Esophagus muscularis mucosa (tissue), 4 donors: Measurements from ENCODE around the gene CAPN8.

ENCODE experiments used
- EP300 ChIP-seq: sonication (generic); formaldehyde crosslinking; IDR thresholded peaks from one replicate; pipeline ENCODE4 v1.6.1; 2017; ENCODE audit warnings: antibody characterized with exemption
- POLR2A ChIP-seq: fragments of 450-650 bp; IDR thresholded peaks from one replicate; pipeline ENCODE4 v1.6.1; 2017; ENCODE audit warnings: antibody characterized with exemption, moderate library complexity, mild to moderate bottlenecking, low read depth
- POLR2AphosphoS5 ChIP-seq, 2 donors: sonication (generic); formaldehyde crosslinking; IDR thresholded peaks; one replicate each; pipeline ENCODE4 v1.6.1; 2017; ENCODE audit warnings: antibody characterized with exemption in 2 of 2
- TF ChIP-seq, protein P1 (sequence below), 3 experiments: fragments of 200-600 bp in 2 of 3; fragments of 450-650 bp in 1 of 3; sonication (generic) in 2 of 3; IDR thresholded peaks; one replicate each; pipeline ENCODE4 v1.5.1; 2017 to 2019; ENCODE audit warnings: antibody characterized with exemption in 3 of 3, mild to moderate bottlenecking in 2 of 3, moderate library complexity in 1 of 3

DNA sequence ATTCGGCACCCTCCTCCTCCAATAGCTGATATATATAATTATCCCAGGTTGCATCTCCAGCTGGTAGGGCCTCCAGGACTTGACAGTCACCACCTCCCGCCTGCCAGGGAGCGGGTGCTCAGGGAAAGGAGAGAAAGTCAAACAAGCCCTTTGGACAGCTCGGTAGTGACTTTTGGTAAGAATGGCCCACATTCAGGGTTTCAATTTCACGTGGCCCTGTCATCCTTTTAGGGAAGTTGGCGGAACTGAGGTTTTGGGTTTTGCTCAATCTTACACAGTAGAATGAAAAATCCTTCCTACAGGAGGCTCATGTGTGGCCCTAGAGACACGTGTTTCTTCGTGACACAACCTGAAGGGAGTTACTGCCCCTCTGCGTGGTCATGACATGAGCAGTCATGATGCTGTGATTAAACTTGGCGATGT, 44.2 kb downstream of the CAPN8 start:
- TF ChIP-seq POLR2A (no peak), EP300 (no peak), POLR2AphosphoS5 (IDR thresholded peaks at IDR 0.05) (no peak)
- TF ChIP-seq, protein P1, sequence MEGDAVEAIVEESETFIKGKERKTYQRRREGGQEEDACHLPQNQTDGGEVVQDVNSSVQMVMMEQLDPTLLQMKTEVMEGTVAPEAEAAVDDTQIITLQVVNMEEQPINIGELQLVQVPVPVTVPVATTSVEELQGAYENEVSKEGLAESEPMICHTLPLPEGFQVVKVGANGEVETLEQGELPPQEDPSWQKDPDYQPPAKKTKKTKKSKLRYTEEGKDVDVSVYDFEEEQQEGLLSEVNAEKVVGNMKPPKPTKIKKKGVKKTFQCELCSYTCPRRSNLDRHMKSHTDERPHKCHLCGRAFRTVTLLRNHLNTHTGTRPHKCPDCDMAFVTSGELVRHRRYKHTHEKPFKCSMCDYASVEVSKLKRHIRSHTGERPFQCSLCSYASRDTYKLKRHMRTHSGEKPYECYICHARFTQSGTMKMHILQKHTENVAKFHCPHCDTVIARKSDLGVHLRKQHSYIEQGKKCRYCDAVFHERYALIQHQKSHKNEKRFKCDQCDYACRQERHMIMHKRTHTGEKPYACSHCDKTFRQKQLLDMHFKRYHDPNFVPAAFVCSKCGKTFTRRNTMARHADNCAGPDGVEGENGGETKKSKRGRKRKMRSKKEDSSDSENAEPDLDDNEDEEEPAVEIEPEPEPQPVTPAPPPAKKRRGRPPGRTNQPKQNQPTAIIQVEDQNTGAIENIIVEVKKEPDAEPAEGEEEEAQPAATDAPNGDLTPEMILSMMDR (IDR thresholded peaks at IDR 0.05), result no peak
